ENCODE results near the gene TMEM163. TPM values are rescaled to one million over a fixed set of nuclear protein-coding genes. Genes with fewer than 3 reads are reported as not detected.

Gene TMEM163
- total and polyA plus RNA-seq, 2 of the 13 experiments (the other 11 are each of a cell fraction or from before 2014, with no cell fraction given): 0.05 TPM; not detected in 1

DNA sequence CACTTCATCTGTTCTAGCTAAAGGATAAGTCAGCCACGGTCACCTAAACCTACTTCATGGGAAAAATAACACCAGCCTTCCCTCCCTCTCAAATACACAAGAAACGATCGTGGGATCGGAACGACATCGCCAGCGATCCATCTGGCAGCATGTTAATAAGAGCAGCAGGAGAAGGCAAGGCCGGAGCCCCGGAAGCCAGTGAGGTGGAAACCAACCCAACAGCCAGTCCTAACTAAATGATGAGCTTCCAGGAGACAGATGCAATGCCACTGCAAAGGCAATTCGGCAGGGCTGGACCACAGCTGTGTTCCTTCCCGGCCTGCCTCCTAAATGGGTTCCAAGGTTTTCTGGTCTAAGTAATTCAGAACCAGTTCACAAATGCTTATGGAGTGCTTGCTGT, 117.5 kb downstream of the TMEM163 start (continued):
- TF ChIP-seq ZNF251 (CRISPR knock-in tag; IDR thresholded peaks at IDR 0.05): no peak
- TF ChIP-seq ZNF282 (IDR thresholded peaks at IDR 0.05; ENCODE audit: partially characterized antibody): no peak
- no peak for TF ChIP-seq ZSCAN20 (CRISPR knock-in tag; IDR thresholded peaks at IDR 0.05; ENCODE audit: borderline replicate concordance)
- no peak for TF ChIP-seq PCBP1 (IDR thresholded peaks at IDR 0.05; ENCODE audit: borderline replicate concordance, low read depth, low read length)

DNA sequence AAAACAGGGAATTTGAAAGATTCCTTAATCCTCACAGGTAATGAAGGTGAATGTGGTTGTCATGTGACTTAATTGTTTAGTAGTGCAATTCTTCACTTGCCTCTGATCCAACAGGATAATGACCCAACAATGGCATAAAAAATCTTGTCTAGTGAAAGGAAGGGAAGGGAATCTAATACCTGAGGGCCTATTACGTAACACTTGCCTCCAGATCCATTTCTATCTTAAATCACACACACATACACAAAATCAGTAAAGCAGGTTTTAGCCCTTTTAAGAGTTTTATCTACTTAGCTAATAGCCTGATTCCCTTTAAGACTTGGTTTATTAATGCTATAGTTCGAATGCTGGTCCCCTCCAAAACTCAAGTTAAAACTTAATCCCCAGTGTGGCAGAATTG, 118.6 kb downstream of the TMEM163 start:
- in situ Hi-C loops (cut with HindIII; ENCODE audit: extremely low pct_ligation_motif_present, low pct_unique_long_range_greater_than_20kb): no loop called here
- POLR2A ChIA-PET: no interaction called here
- ATAC-seq: no peak

DNA sequence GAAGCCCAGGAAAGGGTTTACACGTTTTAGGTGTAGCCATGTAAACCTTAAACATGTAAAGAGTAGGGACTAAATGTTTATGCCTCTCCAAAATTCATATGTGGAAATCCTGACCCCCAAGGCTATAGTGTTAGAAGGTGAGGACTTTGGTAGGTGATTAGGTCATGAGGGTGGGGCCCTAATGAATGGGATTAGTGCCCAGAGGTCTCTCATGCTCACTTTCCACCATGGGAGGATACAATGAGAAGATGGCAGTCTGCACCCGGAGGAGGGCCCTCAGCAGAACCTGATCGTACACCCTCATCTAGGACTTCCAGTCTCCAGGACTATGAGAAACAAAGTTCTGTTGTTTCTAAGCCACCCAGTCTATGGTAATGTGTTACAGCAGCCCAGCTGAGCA, 119.6 kb downstream of the TMEM163 start:
- ATAC-seq (no peak), DNase-seq (ENCODE audit: low spot score) (no peak), FAIRE-seq (no peak)
- no peak overlapping the region for H2AFZ ChIP-seq (ENCODE audit: low read length)
- H3K27ac ChIP-seq (ENCODE audit: extremely low read length, insufficient read depth, low read length): no peak overlapping the region
- H3K79me2 ChIP-seq (ENCODE audit: insufficient read depth, low read length): no peaks in the 10 kb centered on the region
- H3K36me3 ChIP-seq (replicated peaks in 1 of 2; ENCODE audit: control insufficient read depth in 1 of 2, insufficient read depth in 2 of 2, low read length in 2 of 2): no peaks in the 10 kb centered on the region
- no peaks in the 10 kb centered on the region for H3K4me1 ChIP-seq (ENCODE audit: insufficient read depth, low read length)
- no peak overlapping the region for H3K4me2 ChIP-seq (ENCODE audit: low read depth, low read length)
- H3K4me3 ChIP-seq (replicated peaks in 1 of 3; ENCODE audit: insufficient read depth in 1 of 3, low read depth in 2 of 3, low read length in 3 of 3): no peak overlapping the region
- no peaks in the 10 kb centered on the region for H4K20me1 ChIP-seq (ENCODE audit: insufficient read depth, low read length)
- ChIA-PET CTCF (ENCODE audit: low intra/inter-chr PET ratio, low total read pairs) (no interaction called here), POLR2A (no interaction called here)
- 0 out of 2 replicates have a peak, but pooled peaks cover 4% of the 10 kb centered on the region for H3K9me3 ChIP-seq (ENCODE audit: low read length)
- TF ChIP-seq ZNF264 (CRISPR knock-in tag; IDR thresholded peaks at IDR 0.05): peak; percentile 69; the same call in 1 of the 2 replicates
- TF ChIP-seq RARA (CRISPR knock-in tag; IDR thresholded peaks at IDR 0.05): no peak
- H3K27me3 ChIP-seq (ENCODE audit: control insufficient read depth in 1 of 2, insufficient read depth in 2 of 2, low read length in 2 of 2): peaks cover 4% of the 10 kb centered on the region in 2 experiments; a peak in 2 of 5 replicates
- 7% methylated on average over 3 of the region's 3 CpGs for WGBS (ENCODE audit: low lambda C conversion rate)
- BruUV-seq (replicated peaks): no TSS peak
- in situ Hi-C loops (cut with HindIII; ENCODE audit: extremely low pct_ligation_motif_present, low pct_unique_long_range_greater_than_20kb) (no loop called here), intact Hi-C loops (cut with micrococcal nuclease; ENCODE audit: unreplicated experiment) (no loop called here)
- no peak overlapping the region for H3K9ac ChIP-seq (ENCODE audit: insufficient read depth, low read depth, low read length)

More for the DNA sequence above, 118.6 kb downstream of the TMEM163 start:
- no peaks in the 10 kb centered on the region for H3K79me2 ChIP-seq (ENCODE audit: insufficient read depth, low read length)
- 8% methylated on average over 2 of the region's 2 CpGs for WGBS (ENCODE audit: low lambda C conversion rate)
- CTCF ChIA-PET (ENCODE audit: low intra/inter-chr PET ratio, low total read pairs): no interaction called here
- 0 out of 2 replicates have a peak, but pooled peaks cover 4% of the 10 kb centered on the region for H3K9me3 ChIP-seq (ENCODE audit: low read length)
- no peak overlapping the region for H2AFZ ChIP-seq (ENCODE audit: low read length)
- H3K27me3 ChIP-seq (ENCODE audit: control insufficient read depth in 1 of 2, insufficient read depth in 2 of 2, low read length in 2 of 2): peaks cover 4 to 10% of the 10 kb centered on the region in 2 experiments; a peak in 3 of 5 replicates
- H3K4me2 ChIP-seq (ENCODE audit: low read depth, low read length): no peak overlapping the region
- H3K27ac ChIP-seq (ENCODE audit: extremely low read length, insufficient read depth, low read length): no peak overlapping the region
- no peaks in the 10 kb centered on the region for H3K4me1 ChIP-seq (ENCODE audit: insufficient read depth, low read length)
- FAIRE-seq (no peak), DNase-seq (ENCODE audit: low spot score) (no peak)
- no peak overlapping the region for H3K9ac ChIP-seq (ENCODE audit: insufficient read depth, low read depth, low read length)
- no peaks in the 10 kb centered on the region for H4K20me1 ChIP-seq (ENCODE audit: insufficient read depth, low read length)
- BruUV-seq (replicated peaks): no TSS peak
- TF ChIP-seq CEBPB (IDR thresholded peaks at IDR 0.05; ENCODE audit: borderline replicate concordance, low read depth, low read length) (peak; percentile 74), MAFG (CRISPR knock-in tag; IDR thresholded peaks at IDR 0.05) (no peak)
- no peak overlapping the region for H3K4me3 ChIP-seq (replicated peaks in 1 of 3; ENCODE audit: insufficient read depth in 1 of 3, low read depth in 2 of 3, low read length in 3 of 3)
- intact Hi-C loops (cut with micrococcal nuclease; ENCODE audit: unreplicated experiment): no loop called here
- H3K36me3 ChIP-seq (replicated peaks in 1 of 2; ENCODE audit: control insufficient read depth in 1 of 2, insufficient read depth in 2 of 2, low read length in 2 of 2): no peaks in the 10 kb centered on the region

Measured in HepG2 (cell line).